NCI-H2227 treated with DMSO at 0.1 percent for 48 hours (cell line): Measurements from ENCODE around the gene DNAJC30.
"Not testable (repeated sequence)": the region's sequence is repeated elsewhere in the genome, so short reads cannot be mapped to it uniquely, and the experiment has no call there.

Experiments
- DNase-seq: peaks from one replicate; lab custom pipeline; 2025; lab: John Stamatoyannopoulos, UW

DNAJC30 gene

GRCh38 chr7:73680501-73680900 is 2.8 kb downstream of the DNAJC30 start:
- no peak for DNase-seq

- no peak for DNase-seq
Observed at GRCh38 chr7:73679709-73680108, 3.5 kb downstream of the DNAJC30 start.

- no peak for DNase-seq
Observed at GRCh38 chr7:73678862-73679261, 4.4 kb downstream of the DNAJC30 start.

- not testable (repeated sequence) for DNase-seq
Observed at GRCh38 chr7:73676062-73676461, 7.2 kb downstream of the DNAJC30 start.

GRCh38 chr7:73674468-73675124 is 8.7 kb downstream of the DNAJC30 start:
- DNase-seq = no peak

GRCh38 chr7:73671857-73672445 is 11.3 kb downstream of the DNAJC30 start:
- no peak for DNase-seq

GRCh38 chr7:73671322-73671661 is 12.0 kb downstream of the DNAJC30 start:
- no peak for DNase-seq

GRCh38 chr7:73669858-73670385 is 13.3 kb downstream of the DNAJC30 start:
- no peak for DNase-seq

GRCh38 chr7:73669288-73669701 is 14.0 kb downstream of the DNAJC30 start:
- no peak for DNase-seq

GRCh38 chr7:73668886-73669230 is 14.4 kb downstream of the DNAJC30 start:
- no peak for DNase-seq

GRCh38 chr7:73668103-73668885 is 15.0 kb downstream of the DNAJC30 start:
- peak; percentile 32 for DNase-seq

- DNase-seq = peak; percentile 81
Observed at GRCh38 chr7:73667344-73668102, 15.7 kb downstream of the DNAJC30 start, which contains the start of gene VPS37D. VPS37D (plus strand) TSS chr7:73667831; CDS start chr7:73667959, 128 bp downstream.

- DNase-seq = no peak
Observed at GRCh38 chr7:73663033-73663432, 20.2 kb downstream of the DNAJC30 start.

GRCh38 chr7:73660594-73660993 is 22.7 kb downstream of the DNAJC30 start:
- not testable (repeated sequence) for DNase-seq

GRCh38 chr7:73659983-73660382 is 23.3 kb downstream of the DNAJC30 start:
- no peak for DNase-seq

- DNase-seq = not testable (repeated sequence)
Observed at GRCh38 chr7:73655309-73655708, 27.9 kb downstream of the DNAJC30 start.

GRCh38 chr7:73652541-73652949 is 30.7 kb downstream of the DNAJC30 start:
- DNase-seq = no peak

- no peak for DNase-seq
Observed at GRCh38 chr7:73650524-73650923, 32.7 kb downstream of the DNAJC30 start.

GRCh38 chr7:73649576-73649975 is 33.7 kb downstream of the DNAJC30 start:
- DNase-seq = no peak

GRCh38 chr7:73648593-73649332 is 34.5 kb downstream of the DNAJC30 start:
- DNase-seq = no peak
